ENCODE results near the gene KIAA1217.
"Not testable (repeated sequence)": the region's sequence is repeated elsewhere in the genome, so short reads cannot be mapped to it uniquely, and the experiment has no call there.

The KIAA1217 gene

GRCh38 chr10:24442234-24442633 is 233.3 kb downstream of the KIAA1217 start:
- DNase-seq (ENCODE audit: low spot score): no peak

DNA sequence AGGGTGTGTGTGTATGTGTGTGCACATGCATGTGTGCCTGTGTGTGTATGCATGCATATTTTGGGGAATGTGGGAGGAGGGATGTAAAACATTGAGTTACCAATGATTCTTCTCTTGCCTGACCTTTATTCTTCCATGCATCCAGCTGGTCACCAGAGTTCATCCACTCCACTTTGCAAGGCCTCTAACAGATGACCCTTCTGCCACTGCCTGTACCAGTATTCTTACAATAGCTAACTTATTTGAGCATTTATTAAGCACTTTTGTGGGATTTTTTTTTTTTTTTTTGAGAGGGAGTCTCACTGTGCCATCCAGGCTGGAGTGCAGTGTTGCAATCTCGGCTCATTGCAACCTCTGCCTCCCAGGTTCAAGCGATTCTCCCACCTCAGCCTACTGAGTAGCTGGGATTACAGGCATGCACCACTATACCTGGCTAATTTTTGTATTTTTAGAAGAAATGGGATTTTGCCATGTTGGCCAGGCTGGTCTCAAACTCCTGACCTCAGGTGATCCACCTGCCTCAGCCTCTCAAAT is 233.8 kb downstream of the KIAA1217 start:
- DNase-seq (ENCODE audit: low spot score): not testable (repeated sequence)

DNA sequence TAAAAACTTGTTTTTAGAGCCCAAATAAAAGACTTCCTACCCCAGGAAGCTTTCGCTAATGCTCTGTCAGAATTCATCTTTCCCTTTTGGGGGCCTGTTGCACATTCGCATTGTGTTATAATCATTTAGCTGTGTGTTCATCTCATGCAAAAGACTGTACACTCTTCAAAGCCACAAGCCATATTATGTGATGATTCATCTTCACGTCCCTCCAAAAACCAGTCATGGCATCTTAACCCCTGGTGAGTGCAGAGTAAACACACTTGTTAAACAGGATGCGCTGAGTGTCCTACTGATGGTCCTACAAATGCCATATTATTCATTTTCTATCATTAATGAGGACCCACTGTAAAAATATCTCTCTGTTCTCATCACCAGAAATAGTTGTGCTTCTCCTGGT is 235.4 kb downstream of the KIAA1217 start:
- no peak for DNase-seq (ENCODE audit: low spot score)

DNA sequence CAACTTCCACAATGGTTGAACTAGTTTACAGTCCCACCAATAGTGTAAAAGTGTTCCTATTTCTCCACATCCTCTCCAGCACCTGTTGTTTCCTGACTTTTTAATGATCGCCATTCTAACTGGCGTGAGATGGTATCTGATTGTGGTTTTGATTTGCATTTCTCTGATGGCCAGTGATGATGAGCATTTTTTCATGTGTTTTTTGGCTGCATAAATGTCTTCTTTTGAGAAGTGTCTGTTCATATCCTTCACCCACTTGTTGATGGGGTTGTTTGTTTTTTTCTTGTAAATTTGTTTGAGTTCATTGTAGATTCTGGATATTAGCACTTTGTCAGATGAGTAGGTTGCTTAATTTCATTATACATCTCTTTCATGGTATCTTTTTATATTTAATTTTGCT is 237.0 kb downstream of the KIAA1217 start:
- not testable (repeated sequence) for DNase-seq (ENCODE audit: low spot score)

GRCh38 chr10:24446739-24447138 is 237.8 kb downstream of the KIAA1217 start:
- no peak for DNase-seq (ENCODE audit: low spot score)

- DNase-seq (ENCODE audit: low spot score): no peak
Measured at GRCh38 chr10:24448351-24448999, 239.5 kb downstream of the KIAA1217 start.

GRCh38 chr10:24449321-24449740 is 240.4 kb downstream of the KIAA1217 start:
- no peak for DNase-seq (ENCODE audit: low spot score)

DNA sequence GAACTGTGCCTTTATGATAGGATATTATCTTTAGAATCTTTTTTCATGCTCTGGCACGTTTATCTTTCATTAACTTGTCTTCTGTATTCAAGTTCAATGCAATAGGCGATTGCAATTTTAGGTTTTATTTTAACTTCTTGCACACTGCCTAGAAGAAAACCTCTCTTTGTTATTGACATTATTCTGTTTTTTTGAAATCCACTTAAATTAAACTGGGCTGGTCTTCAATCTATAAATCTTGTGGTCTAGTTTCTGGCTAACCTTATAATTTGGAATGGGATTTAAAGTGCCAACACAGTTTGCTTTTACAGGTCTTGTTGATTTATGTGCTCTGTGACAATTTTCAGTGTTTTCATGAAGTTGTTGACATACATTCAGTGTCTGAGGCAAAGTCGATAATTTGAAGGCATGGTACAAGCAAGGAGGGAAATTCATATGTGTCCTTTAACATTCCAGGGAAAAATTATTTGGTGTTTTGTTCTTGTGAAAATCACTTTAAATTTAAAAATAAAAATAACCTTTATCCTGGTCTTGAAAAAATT is 240.9 kb downstream of the KIAA1217 start:
- DNase-seq (ENCODE audit: low spot score): no peak

DNA sequence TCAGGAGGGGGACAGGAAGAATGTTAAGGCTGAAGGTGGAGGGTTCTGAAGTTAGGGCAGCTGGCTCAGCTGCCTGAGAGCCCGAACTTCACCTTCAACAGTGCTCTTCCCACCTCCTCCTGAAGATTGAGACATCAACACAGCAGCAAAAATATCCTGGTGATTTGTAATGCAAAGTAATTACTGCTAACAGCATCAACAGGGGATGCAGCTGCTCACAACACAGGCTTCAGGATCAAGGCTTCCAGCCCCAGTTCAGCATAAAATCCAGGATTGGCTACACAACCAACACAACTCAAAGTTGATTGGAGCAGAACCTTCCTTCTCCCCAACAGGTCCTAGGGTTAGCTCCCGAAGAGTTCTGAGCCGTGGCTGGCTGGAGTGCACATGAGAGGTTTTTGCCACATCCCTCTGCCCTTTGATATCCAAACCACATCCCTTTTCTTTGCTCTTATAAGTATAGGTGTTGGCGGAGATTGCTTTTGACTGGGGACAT is 242.4 kb downstream of the KIAA1217 start:
- DNase-seq (ENCODE audit: low spot score): no peak

- DNase-seq (ENCODE audit: low spot score): no peak
Measured at GRCh38 chr10:24452030-24452429, 243.1 kb downstream of the KIAA1217 start.

DNA sequence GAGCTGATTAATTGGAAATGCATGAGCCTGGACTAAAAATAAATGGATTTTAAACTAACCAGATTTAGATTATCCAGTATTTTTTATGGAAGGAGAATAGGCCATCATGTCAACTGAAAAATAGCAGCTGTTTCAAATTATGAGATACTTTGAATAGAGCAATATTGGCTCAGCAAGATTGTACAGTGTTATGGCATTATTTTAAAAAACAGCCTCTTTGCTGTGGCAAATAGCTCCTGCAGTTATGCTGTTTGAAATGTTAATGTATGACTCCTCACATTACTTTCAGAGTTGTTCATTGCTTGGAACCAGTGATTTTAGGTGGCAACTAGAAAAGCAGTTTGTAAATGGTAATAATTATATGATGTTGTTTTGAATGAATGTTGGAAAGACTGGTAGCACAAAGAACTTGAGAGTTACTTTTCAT is 244.5 kb downstream of the KIAA1217 start:
- DNase-seq (ENCODE audit: low spot score): no peak

GRCh38 chr10:24453973-24454372 is 245.0 kb downstream of the KIAA1217 start:
- no peak for DNase-seq (ENCODE audit: low spot score)

DNA sequence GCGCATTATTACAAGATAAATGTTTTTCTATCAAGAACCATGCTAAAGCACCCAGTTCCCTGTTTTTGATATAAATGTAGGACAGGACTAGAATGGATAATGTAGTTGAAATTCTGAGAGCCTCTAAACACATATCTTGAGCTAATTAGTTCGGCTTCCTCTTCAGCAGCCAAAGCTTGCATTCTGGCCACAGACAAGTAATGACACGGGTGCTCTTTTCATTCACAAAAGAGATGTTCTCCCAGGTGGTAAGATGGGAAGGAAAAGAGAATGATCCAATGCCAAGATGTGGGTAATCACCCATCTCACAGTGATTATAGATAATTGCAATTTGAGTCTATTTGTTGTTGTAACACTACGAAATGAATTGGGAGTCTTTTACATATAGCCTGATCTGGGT is 246.5 kb downstream of the KIAA1217 start:
- no peak for DNase-seq (ENCODE audit: low spot score)

DNA sequence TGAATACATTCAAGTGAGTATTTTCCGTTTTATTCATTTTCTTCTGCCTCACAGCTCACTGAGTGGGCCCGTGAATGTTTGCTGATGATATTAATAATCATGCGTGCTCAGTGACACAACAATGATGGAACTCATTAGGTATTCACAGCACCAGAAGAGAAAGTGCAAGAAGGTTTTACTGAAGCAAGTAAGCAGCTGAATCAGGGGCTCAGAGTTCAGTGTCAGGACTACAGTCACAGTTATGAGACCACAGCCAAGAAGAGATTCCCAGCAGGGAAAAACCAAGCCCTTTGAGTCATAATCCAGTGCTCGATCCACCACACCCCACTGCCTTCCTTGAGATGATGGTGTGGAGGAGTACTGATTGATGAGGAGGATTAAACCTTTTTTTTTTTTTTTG is 247.4 kb downstream of the KIAA1217 start:
- DNase-seq (ENCODE audit: low spot score): no peak

GRCh38 chr10:24457661-24458318 is 248.9 kb downstream of the KIAA1217 start:
- no peak for DNase-seq (ENCODE audit: low spot score)

- DNase-seq (ENCODE audit: low spot score): no peak
Measured at GRCh38 chr10:24459836-24460235, 250.9 kb downstream of the KIAA1217 start.

- DNase-seq (ENCODE audit: low spot score): no peak
Measured at GRCh38 chr10:24462291-24462813, 253.4 kb downstream of the KIAA1217 start.

DNA sequence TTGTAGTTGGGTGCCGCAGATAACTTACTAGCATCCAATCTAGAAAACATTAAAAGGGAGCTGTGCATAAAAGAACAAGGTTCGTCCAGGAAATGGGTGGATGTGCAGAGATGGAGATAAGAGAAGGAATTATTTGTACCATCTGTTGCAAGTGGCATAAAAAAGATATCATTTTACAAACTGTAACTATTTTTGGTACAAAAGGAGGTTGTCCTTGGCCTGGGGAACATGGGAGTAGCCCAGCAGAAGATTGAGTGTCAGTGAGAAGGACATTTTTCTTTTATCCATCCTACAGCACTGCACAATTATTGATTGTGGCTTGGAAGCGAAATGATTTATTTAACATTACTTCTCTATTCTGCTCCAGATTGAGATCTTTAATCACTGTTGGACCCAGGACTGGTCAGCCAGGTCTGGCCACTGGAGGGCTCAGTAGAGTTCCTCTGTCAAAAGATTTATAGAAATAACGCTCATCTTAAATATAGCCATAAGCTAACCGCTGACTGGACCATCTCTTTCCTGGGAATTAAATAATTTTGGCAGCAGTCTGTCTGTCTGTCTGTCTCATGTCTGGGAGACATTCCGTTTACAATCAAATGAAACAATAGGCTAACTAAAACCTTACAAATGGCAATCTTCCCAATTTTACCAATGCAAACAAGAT is 254.1 kb downstream of the KIAA1217 start:
- no peak for DNase-seq (ENCODE audit: low spot score)

GRCh38 chr10:24463611-24464426 is 254.9 kb downstream of the KIAA1217 start:
- no peak for DNase-seq (ENCODE audit: low spot score)

DNA sequence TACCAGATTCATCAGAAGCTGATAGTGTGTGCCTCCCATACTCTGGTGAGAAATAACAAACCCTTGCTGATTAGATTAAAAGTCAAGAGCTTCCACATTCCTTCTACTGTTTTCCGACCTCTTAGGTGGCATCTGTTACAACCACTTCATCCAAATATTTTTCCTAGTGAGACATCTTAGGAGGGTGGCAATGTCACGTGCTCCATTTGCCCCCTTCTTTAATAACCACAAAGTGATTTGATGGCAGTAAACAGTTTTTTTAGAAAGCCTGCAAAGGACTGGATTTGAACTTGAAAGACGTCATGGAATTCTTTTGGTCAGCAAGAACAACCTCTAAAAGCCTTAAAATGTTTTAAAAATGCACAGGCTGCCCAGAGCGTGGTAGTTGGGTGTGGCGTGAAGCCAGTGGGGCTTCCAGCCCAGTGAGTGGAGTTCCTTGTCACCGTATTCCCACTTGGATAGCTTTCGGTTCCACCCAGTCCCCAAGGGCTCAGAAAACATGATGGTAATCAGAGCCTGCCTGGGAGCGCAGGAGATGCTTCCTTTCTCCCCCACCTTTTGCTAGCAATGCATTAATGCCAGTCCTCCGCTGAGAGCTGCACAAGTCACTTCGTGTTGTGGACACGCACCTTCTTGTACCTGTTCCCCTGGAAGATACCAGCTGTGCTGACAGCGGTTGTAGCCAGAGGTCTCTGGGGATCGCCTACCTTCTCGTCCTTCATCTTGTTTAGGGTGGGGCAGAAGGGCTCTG is 256.4 kb downstream of the KIAA1217 start:
- DNase-seq (ENCODE audit: low spot score): no peak

Data from HuH-7 (cell line).